Erythroblast (primary cell): ENCODE results near the gene JMJD6.
"Not testable (repeated sequence)": the region's sequence is repeated elsewhere in the genome, so short reads cannot be mapped to it uniquely, and the experiment has no call there.

Experiments
- DNase-seq, 2 experiments: peaks; one replicate each; lab custom pipeline; 2025; lab: John Stamatoyannopoulos, UW
- GATA1 ChIP-seq: IDR thresholded peaks from 2 replicates; pipeline ENCODE4 v1.6.1; 2011; ENCODE audit warnings: low read depth, mild to moderate bottlenecking, control low read depth, low read length, moderate library complexity
- POLR2A ChIP-seq: IDR thresholded peaks from 2 replicates; pipeline ENCODE4 v1.6.1; 2011; ENCODE audit warnings: mild to moderate bottlenecking, low read length

Gene JMJD6

GRCh38 chr17:76727745-76728456 is 1.5 kb upstream of the JMJD6 start:
- no peak for DNase-seq
- TF ChIP-seq GATA1 (no peak), POLR2A (no peak)

- TF ChIP-seq GATA1 (no peak), POLR2A (no peak)
- peak; percentile 87 to 91 for DNase-seq
These were observed 641 bp upstream of the JMJD6 start, which contains the start of gene METTL23 for GRCh38 chr17:76726776-76727718. Gene METTL23, plus strand, starts transcription at chr17:76726839. Its CDS starts 2,872 bp downstream, at chr17:76729711.

- TF ChIP-seq GATA1 (no peak), POLR2A (no peak)
- DNase-seq: peak; percentile 83 to 84
These were observed 701 bp downstream of the JMJD6 start for GRCh38 chr17:76725580-76726230.

GRCh38 chr17:76723812-76724211 is 2.6 kb downstream of the JMJD6 start:
- TF ChIP-seq GATA1 (no peak), POLR2A (no peak)
- no peak for DNase-seq

DNA sequence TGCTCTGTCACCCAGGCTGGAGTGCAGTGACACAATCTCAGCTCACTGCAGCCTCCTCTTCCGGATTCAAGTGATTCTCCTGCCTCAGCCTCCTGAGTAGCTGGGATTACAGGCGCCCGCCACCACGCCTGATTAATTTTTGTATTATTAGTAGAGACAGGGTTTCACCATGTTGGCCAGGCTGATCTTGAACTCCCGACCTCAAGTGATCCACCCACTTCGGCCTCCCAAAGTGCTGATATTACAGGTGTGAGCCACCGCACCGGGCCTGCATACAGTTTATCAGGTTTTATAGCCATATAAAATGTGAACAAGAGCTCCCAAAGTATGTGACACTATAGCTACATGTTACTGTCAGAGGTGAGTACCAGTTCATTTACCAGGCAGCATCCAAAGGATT is 3.4 kb downstream of the JMJD6 start:
- not testable (repeated sequence) for DNase-seq

- TF ChIP-seq GATA1: no peak
- no peak for TF ChIP-seq POLR2A
- DNase-seq: no peak
These were observed 4.1 kb downstream of the JMJD6 start for GRCh38 chr17:76722279-76722678.

DNA sequence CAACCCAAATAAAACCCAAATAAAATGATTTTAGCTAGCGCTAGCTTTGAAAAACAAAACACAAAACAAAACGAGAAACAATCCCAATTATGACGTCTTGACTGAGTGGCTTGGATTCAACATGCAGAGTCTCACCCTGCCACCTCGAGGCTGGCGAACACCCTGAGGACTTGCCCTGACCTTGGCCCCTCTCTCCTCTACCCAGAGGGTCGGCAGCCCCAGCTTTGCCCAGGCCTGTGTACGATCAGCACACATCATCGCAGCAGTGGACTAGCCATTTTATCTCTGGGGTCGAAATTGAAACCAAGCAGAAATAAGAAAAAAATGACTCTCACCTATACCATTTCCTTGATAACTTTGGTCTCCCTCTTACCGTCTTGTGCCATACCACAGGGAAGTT is 4.9 kb downstream of the JMJD6 start:
- no peak for DNase-seq
- no peak for TF ChIP-seq GATA1
- TF ChIP-seq POLR2A: no peak

- no peak for DNase-seq
- TF ChIP-seq GATA1 (no peak), POLR2A (no peak)
These were observed 5.5 kb downstream of the JMJD6 start for GRCh38 chr17:76720941-76721340.

DNA sequence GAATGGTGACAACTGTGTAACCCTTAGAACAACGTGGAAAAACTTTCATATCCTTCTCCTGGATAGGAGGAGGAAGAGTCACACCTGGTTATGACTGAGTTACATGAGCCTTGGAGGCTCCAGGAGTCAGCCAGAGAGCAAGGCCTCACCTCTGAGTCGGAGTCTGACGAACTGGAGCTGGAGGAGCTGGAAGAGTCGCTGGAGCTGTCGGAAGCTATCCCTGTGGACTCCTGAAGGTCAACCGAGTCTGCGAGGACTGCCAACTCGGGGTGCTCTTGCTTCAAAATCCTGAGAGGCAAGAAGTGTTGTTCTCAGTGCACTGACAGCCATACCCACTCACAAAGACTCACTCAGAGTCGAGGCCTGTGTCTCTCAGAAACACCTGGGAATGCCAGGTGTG is 6.2 kb downstream of the JMJD6 start:
- TF ChIP-seq POLR2A (no peak), GATA1 (no peak)
- no peak for DNase-seq

DNA sequence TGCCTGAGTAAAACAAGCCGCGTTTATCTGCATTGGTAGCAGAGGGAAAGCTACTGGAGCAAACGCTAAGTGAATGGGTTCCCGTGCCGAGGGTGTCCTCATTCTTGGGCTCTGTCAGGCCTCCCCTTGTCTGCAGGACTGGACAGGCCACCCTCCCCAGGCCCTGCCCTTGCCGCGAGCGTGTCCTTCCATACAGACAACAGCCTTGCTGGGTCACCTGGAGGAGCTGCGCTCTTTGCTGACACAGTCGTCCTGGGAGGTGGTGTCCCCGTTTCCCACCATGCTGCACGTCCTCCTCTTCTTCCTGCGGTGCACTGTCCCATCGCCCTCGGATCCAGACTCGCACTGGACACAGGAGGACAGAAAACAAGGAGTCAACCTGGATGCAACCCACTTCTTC is 7.9 kb downstream of the JMJD6 start:
- no peak for DNase-seq
- TF ChIP-seq GATA1 (no peak), POLR2A (no peak)

DNA sequence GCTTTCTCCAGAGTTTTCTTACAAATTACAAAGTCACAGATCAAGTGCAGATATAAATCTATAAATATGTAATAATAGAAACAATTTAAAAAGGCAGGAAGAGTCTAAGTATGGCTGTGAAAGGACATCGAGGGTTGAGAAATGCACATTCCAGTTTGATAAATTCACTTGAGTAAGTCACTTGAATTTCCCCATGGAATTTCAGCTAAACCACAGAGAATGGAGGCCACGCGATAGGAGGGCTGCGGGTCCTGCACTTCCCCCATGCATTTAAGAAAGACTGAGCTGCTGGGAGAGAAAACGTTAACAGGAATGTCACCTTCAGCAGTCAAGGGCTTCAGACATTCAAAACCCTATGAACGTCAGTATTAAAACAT is 9.6 kb downstream of the JMJD6 start:
- no peak for DNase-seq
- TF ChIP-seq POLR2A: no peak
- TF ChIP-seq GATA1: no peak

GRCh38 chr17:76716146-76716838 is 10.1 kb downstream of the JMJD6 start:
- TF ChIP-seq POLR2A (peak; percentile 62), GATA1 (no peak)

GRCh38 chr17:76715496-76715830 is 10.9 kb downstream of the JMJD6 start:
- TF ChIP-seq GATA1: no peak
- TF ChIP-seq POLR2A: no peak

More at GRCh38 chr17:76716146-76716838, 10.1 kb downstream of the JMJD6 start:
- DNase-seq: peak; percentile 84 to 86

More at GRCh38 chr17:76715496-76715830, 10.9 kb downstream of the JMJD6 start:
- DNase-seq: no peak
